ENCODE measurements around the gene AKAP1. TPM values are rescaled to one million over a fixed set of nuclear protein-coding genes. Genes with fewer than 3 reads are reported as not detected.

AKAP1 gene
- total and polyA plus RNA-seq, 4 donors, result 31.3 to 58.5 (median 39.8) TPM

GRCh38 chr17:57044976-57045867 lies 39.8 kb upstream of the AKAP1 start (continued):
- TF ChIP-seq GABPA (IDR thresholded peaks at IDR 0.05 in 1 of 2, conservative IDR thresholded peaks at IDR 0.05 in 1 of 2), result no peak
- no peak for TF ChIP-seq TAF1 (conservative IDR thresholded peaks at IDR 0.05)
- no peak for TF ChIP-seq MAX (IDR thresholded peaks at IDR 0.05)
- no peak for TF ChIP-seq RXRA (IDR thresholded peaks at IDR 0.05)
- TF ChIP-seq HNF4A (conservative IDR thresholded peaks at IDR 0.05), result no peak
- no peak for TF ChIP-seq FOXA1 (IDR thresholded peaks at IDR 0.05)
- no peak for TF ChIP-seq RAD21 (IDR thresholded peaks at IDR 0.05)
- no peak for TF ChIP-seq EGR1 (IDR thresholded peaks at IDR 0.05; ENCODE audit: low read depth in 2 of 2)
- TF ChIP-seq ATF3 (IDR thresholded peaks at IDR 0.05), result no peak
- no peak for TF ChIP-seq NR2F2 (IDR thresholded peaks at IDR 0.05)

- no peak overlapping the region for H3K9ac ChIP-seq (ENCODE audit: low read depth in 1 of 2, low read length in 2 of 2)
- H3K27ac ChIP-seq (ENCODE audit: low read depth in 1 of 2, low read length in 2 of 2), result no peak overlapping the region
Observed at GRCh38 chr17:57045868-57046704, 39.0 kb upstream of the AKAP1 start.

More at GRCh38 chr17:57045868-57046704, 39.0 kb upstream of the AKAP1 start:
- H3K36me3 ChIP-seq (ENCODE audit: control insufficient read depth in 4 of 4, insufficient read depth in 3 of 4, low read depth in 1 of 4, low read length in 3 of 4), result no peaks in the 10 kb centered on the region
- whole genome bisulfite sequencing, result 18% methylated on average over 69 of the region's 69 CpGs
- no peak for DNase-seq (ENCODE audit: low spot score)
- TF ChIP-seq CTCF (IDR thresholded peaks at IDR 0.05; ENCODE audit: low read depth, low read length, missing input control), result no peak
- no peak for TF ChIP-seq ZBTB33 (IDR thresholded peaks at IDR 0.05)
- TF ChIP-seq FOXA1 (IDR thresholded peaks at IDR 0.05), result no peak
- no peak for TF ChIP-seq FOXA2 (IDR thresholded peaks at IDR 0.05)
- TF ChIP-seq NR2F2 (IDR thresholded peaks at IDR 0.05), result no peak
- TF ChIP-seq RXRA (IDR thresholded peaks at IDR 0.05), result no peak
- peaks cover 0 to 2% (median 1%) of the 10 kb centered on the region in 4 donors for H3K27me3 ChIP-seq (ENCODE audit: control insufficient read depth in 4 of 4, insufficient read depth in 4 of 4, low read length in 3 of 4)
- H3K4me1 ChIP-seq (ENCODE audit: control insufficient read depth in 4 of 4, insufficient read depth in 4 of 4, low read length in 3 of 4), result peaks cover 0 to 14% (median 9%) of the 10 kb centered on the region in 4 donors
- peak overlapping the region in 2 of 3 donors; percentile 40 to 58 for H3K4me3 ChIP-seq (ENCODE audit: low read depth in 1 of 3, low read length in 3 of 3)
- no peaks in the 10 kb centered on the region for H3K9me3 ChIP-seq (ENCODE audit: control insufficient read depth in 4 of 4, low read length in 3 of 4)
